GM19193 (cell line): ENCODE measurements around the gene ITGA3.

ENCODE experiments used
- POLR2A ChIP-seq: IDR thresholded peaks from 4 replicates; pipeline ENCODE4 v1.6.1; 2011; ENCODE audit not compliant: insufficient read depth, insufficient read length; ENCODE audit errors: extremely low read depth

Gene ITGA3

DNA sequence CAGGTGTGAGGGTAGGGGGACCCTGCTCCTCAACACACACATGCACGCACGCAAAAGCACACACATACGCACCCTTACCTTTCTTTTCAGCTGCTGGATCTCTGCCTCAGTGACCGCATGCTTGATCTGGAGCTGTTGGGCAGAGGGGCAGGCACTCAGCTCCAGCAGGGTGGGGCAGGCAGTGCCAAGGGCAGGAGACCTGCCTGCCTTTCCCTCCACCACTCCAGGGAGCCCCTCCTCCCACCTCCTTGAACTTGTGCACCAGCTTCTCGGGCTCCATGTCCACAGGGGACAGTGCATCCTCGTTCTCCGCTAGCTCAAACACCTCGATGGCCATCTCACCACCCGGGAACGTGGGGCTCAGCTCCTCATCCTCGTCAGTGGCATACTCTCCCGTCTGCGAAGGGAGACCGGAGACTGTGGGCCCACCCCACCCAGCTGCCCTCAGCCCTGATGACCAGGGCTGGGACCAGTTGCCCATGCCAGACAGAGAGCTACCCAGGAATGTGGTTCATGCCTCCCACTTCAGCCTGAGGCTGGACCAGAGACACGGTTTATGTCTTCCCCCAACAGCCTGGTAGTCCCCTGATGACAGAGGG is 83.4 kb downstream of the ITGA3 start:
- TF ChIP-seq POLR2A: no peak
